ENCODE measurements around the gene RHEX.

GRCh38 chr1:206122686-206123085 is 69.7 kb downstream of the RHEX start:
- TF ChIP-seq CTCF (IDR thresholded peaks at IDR 0.05), result no peak
- no peak for TF ChIP-seq POLR2AphosphoS5 (IDR thresholded peaks at IDR 0.05; ENCODE audit: low read depth, low read length)
- TF ChIP-seq NRF1 (IDR thresholded peaks at IDR 0.05; ENCODE audit: low read depth, low read length), result no peak
- no peak for TF ChIP-seq SIN3A (IDR thresholded peaks at IDR 0.05; ENCODE audit: borderline replicate concordance, low read depth, low read length)
- TF ChIP-seq USF2 (IDR thresholded peaks at IDR 0.05; ENCODE audit: borderline replicate concordance, low read depth, low read length), result no peak
- no peak for TF ChIP-seq FOSL2 (IDR thresholded peaks at IDR 0.05; ENCODE audit: borderline replicate concordance, low read depth)
- no peak for TF ChIP-seq ZBTB33 (IDR thresholded peaks at IDR 0.05; ENCODE audit: borderline replicate concordance, low read depth)
- TF ChIP-seq JUND (IDR thresholded peaks at IDR 0.05), result no peak
- TF ChIP-seq TAF1 (IDR thresholded peaks at IDR 0.05; ENCODE audit: borderline replicate concordance, low read depth, low read length), result no peak
- no peak for TF ChIP-seq ELF1 (IDR thresholded peaks at IDR 0.05)
- TF ChIP-seq EP300 (IDR thresholded peaks at IDR 0.05; ENCODE audit: borderline replicate concordance in 1 of 2, low read depth in 1 of 2, low read length in 1 of 2), result no peak

All from SK-N-SH (cell line).